CD4-positive, alpha-beta memory T cell (primary cell): ENCODE results near the gene ANKRD33B. TPM values are rescaled to one million over a fixed set of nuclear protein-coding genes. Genes with fewer than 3 reads are reported as not detected.

Source experiments
- CTCF ChIA-PET: fragments of 350-600 bp; sonication (Branson Sonifier 250); formaldehyde crosslinking; loops from one replicate; lab custom pipeline; 2021; ENCODE audit warnings: inconsistent platforms; ENCODE audit not compliant: partially characterized antibody; lab: Charles Lee
- POLR2A ChIA-PET: fragments of 350-600 bp; sonication (Branson Sonifier 250); formaldehyde crosslinking; loops from one replicate; lab custom pipeline; 2021; ENCODE audit not compliant: partially characterized antibody; lab: Charles Lee
- DNase-seq, 5 donors: peaks; one replicate each; pipeline versions ENCODE4 v3.0.0 to v3.0.0-alpha.2; 2020 to 2022; ENCODE audit warnings: mixed read lengths in 1 of 5
- H3K27ac ChIP-seq: one replicate; pipeline ENCODE4 v1.7.0; 2013; ENCODE audit warnings: low read depth, low read length
- H3K27me3 ChIP-seq: 2 replicates; pipeline ENCODE4 v1.7.0; 2013; ENCODE audit warnings: mild to moderate bottlenecking, low read length, moderate library complexity; ENCODE audit not compliant: insufficient read depth
- H3K36me3 ChIP-seq: 2 replicates; pipeline ENCODE4 v1.7.0; 2013; ENCODE audit warnings: mild to moderate bottlenecking, low read length, moderate library complexity; ENCODE audit not compliant: insufficient read depth
- H3K4me1 ChIP-seq: 2 replicates; pipeline ENCODE4 v1.7.0; 2013; ENCODE audit warnings: mild to moderate bottlenecking, low read length, moderate library complexity; ENCODE audit not compliant: insufficient read depth
- H3K4me3 ChIP-seq, 2 donors: one replicate each; pipeline ENCODE4 v1.7.0; 2013; ENCODE audit warnings: low read length in 2 of 2, mild to moderate bottlenecking in 1 of 2
- H3K9me3 ChIP-seq, 2 donors: one replicate each; pipeline ENCODE4 v1.7.0; 2013; ENCODE audit warnings: low read length in 2 of 2, control low read depth in 1 of 2; ENCODE audit not compliant: control insufficient read depth in 1 of 2
- H3K27ac Mint-ChIP-seq, 7 donors: one replicate each; pipeline ENCODE4 v1.8.0; 2020 to 2021; ENCODE audit warnings: mixed read lengths in 7 of 7, mild to moderate bottlenecking in 6 of 7, inconsistent platforms in 3 of 7, moderate library complexity in 3 of 7
- H3K27me3 Mint-ChIP-seq, 2 donors: one replicate each; pipeline ENCODE4 v1.8.0; 2020 to 2021; ENCODE audit warnings: mixed read lengths in 2 of 2
- H3K36me3 Mint-ChIP-seq, 2 donors: one replicate each; pipeline ENCODE4 v1.8.0; 2020 to 2021; ENCODE audit warnings: mixed read lengths in 2 of 2, inconsistent platforms in 1 of 2, mild to moderate bottlenecking in 1 of 2
- H3K4me1 Mint-ChIP-seq, 4 donors: one replicate each; pipeline ENCODE4 v1.8.0; 2020 to 2021; ENCODE audit warnings: mixed read lengths in 4 of 4, mild to moderate bottlenecking in 1 of 4
- H3K4me3 Mint-ChIP-seq, 8 donors: one replicate each; pipeline ENCODE4 v1.8.0; 2020 to 2021; ENCODE audit warnings: mixed read lengths in 8 of 8, mild to moderate bottlenecking in 7 of 8, moderate library complexity in 6 of 8, inconsistent platforms in 3 of 8
- H3K9me3 Mint-ChIP-seq, 8 donors: one replicate each; pipeline ENCODE4 v1.8.0; 2020 to 2021; ENCODE audit warnings: mixed read lengths in 8 of 8, mild to moderate bottlenecking in 5 of 8, inconsistent platforms in 3 of 8, moderate library complexity in 1 of 8
- intact Hi-C: fragments of 100-400 bp; cut with micrococcal nuclease; formaldehyde crosslinking; loops from one replicate; pipeline ENCODE4 v1.15.1; 2023
- polyA plus RNA-seq, 2 donors: library from polyadenylated mRNA; unstranded; fragments of 300-500 nt; fragmentation: Illumina TruSeq; gene quantifications; one replicate each; pipeline ENCODE4 v1.2.3, GENCODE V29; 2021
- total RNA-seq, 2 experiments: library from RNA; stranded (reverse); gene quantifications; one replicate each; pipeline ENCODE4 v1.2.3, GENCODE V29; 2021

Gene ANKRD33B
- total and polyA plus RNA-seq, 4 experiments from 2014 or later = 0.05 to 2.3 (median 1.2) TPM

GRCh38 chr5:10579536-10580521 lies 16.0 kb downstream of the ANKRD33B start:
- ChIA-PET CTCF (interaction anchor here (0.9 kb wide), 1 partner anchor 27 kb away, joined by 3 read pairs; no protein-coding TSS in a partner anchor), POLR2A (no interaction called here)
- Histone ChIP-seq H3K4me3 (no peak overlapping the region), H3K27me3 (no peaks in the 10 kb centered on the region), H3K9me3 (no peaks in the 10 kb centered on the region), H3K4me1 (peaks cover 30% of the 10 kb centered on the region), H3K27ac (no peak overlapping the region), H3K36me3 (no peaks in the 10 kb centered on the region)
- intact Hi-C loops = no loop called here
- Mint-ChIP-seq H3K9me3 (peaks cover 0 to 2% (median 0%) of the 10 kb centered on the region in 8 donors), H3K4me3 (peak overlapping the region in 1 of 8 donors; percentile 5), H3K4me1 (peaks cover 13 to 55% (median 30%) of the 10 kb centered on the region in 4 donors), H3K36me3 (peaks cover 0 to 1% of the 10 kb centered on the region in 2 donors), H3K27ac (peak overlapping the region in 2 of 7 donors; percentile 16 to 66), H3K27me3 (no peaks in the 10 kb centered on the region)
- DNase-seq = no peak

DNA sequence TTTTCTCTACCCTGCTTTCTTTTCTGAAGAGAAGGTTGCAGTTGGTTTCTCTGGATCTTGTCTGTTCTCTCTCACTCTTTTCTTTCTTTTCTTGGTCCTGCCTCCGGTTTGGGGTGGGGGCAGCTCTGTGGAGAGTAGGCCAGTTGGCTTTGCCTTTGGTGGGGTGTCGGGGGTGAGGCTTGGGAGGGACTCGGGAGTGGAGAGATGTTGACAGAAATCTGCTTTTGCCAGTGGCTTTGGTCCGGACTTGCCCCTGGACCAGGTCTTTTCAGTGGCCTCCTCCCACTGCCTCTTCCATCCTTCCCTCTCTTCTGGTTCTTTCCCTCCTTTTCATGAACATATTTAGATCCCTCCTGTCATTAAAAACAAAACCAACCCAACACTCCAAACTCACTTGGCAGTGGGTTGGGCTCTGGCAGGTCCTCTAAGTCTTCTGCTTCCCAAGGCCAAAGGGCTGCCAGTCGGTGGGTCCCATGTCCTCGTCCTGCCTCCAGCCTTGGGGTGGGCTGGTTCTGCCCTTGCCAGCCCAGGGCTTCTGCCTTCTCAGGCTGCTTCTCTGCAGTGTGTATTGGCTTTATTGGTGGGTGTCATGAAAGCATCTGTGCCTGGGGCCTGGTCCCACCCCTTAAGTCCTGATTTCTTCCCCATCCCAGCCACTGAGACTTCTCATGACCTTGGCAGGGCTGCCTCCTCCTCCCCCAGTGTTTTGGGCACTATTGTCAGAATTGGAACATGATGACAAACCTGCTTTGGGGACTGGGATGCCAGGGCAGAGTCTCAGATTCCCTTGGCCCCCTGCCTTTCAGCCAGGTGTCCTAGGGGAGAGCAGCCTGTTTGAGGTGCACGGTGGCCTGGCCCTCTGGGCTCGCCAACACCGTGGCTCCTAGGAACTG lies 16.9 kb downstream of the ANKRD33B start:
- no peaks in the 10 kb centered on the region for H3K27me3 ChIP-seq
- no peaks in the 10 kb centered on the region for H3K36me3 ChIP-seq
- H3K9me3 Mint-ChIP-seq = peaks cover 0 to 2% (median 0%) of the 10 kb centered on the region in 8 donors
- intact Hi-C loops = no loop called here
- ChIA-PET CTCF (no interaction called here), POLR2A (no interaction called here)
- peaks cover 15 to 59% (median 31%) of the 10 kb centered on the region in 4 donors for H3K4me1 Mint-ChIP-seq
- H3K9me3 ChIP-seq = no peaks in the 10 kb centered on the region
- no peak overlapping the region for H3K4me3 ChIP-seq
- H3K36me3 Mint-ChIP-seq = peaks cover 0 to 3% of the 10 kb centered on the region in 2 donors
- peak overlapping the region in 1 of 7 donors; percentile 66 for H3K27ac Mint-ChIP-seq
- no peaks in the 10 kb centered on the region for H3K27me3 Mint-ChIP-seq
- peaks cover 30% of the 10 kb centered on the region for H3K4me1 ChIP-seq
- H3K4me3 Mint-ChIP-seq = no peak overlapping the region
- DNase-seq = no peak
- H3K27ac ChIP-seq = no peak overlapping the region

GRCh38 chr5:10581424-10581748 lies 17.5 kb downstream of the ANKRD33B start:
- Histone ChIP-seq H3K4me3 (no peak overlapping the region), H3K36me3 (no peaks in the 10 kb centered on the region), H3K4me1 (peaks cover 27% of the 10 kb centered on the region), H3K9me3 (no peaks in the 10 kb centered on the region), H3K27ac (no peak overlapping the region), H3K27me3 (no peaks in the 10 kb centered on the region)
- DNase-seq = no peak
- POLR2A ChIA-PET = no interaction called here
- Mint-ChIP-seq H3K27me3 (no peaks in the 10 kb centered on the region), H3K4me1 (peaks cover 15 to 58% (median 30%) of the 10 kb centered on the region in 4 donors), H3K9me3 (peaks cover 0 to 2% (median 0%) of the 10 kb centered on the region in 8 donors), H3K36me3 (peaks cover 0 to 3% of the 10 kb centered on the region in 2 donors), H3K4me3 (no peak overlapping the region), H3K27ac (no peak overlapping the region)
- CTCF ChIA-PET = no interaction called here
- intact Hi-C loops = no loop called here

- Mint-ChIP-seq H3K27ac (peak overlapping the region in 1 of 7 donors; percentile 49), H3K4me3 (no peak overlapping the region), H3K36me3 (peaks cover 0 to 3% of the 10 kb centered on the region in 2 donors), H3K4me1 (peaks cover 13 to 54% (median 27%) of the 10 kb centered on the region in 4 donors), H3K27me3 (no peaks in the 10 kb centered on the region), H3K9me3 (no peaks in the 10 kb centered on the region)
- Histone ChIP-seq H3K27ac (no peak overlapping the region), H3K36me3 (no peaks in the 10 kb centered on the region), H3K27me3 (no peaks in the 10 kb centered on the region), H3K9me3 (no peaks in the 10 kb centered on the region), H3K4me3 (no peak overlapping the region), H3K4me1 (peaks cover 22% of the 10 kb centered on the region)
- ChIA-PET POLR2A (no interaction called here), CTCF (no interaction called here)
- intact Hi-C loops = no loop called here
- DNase-seq = no peak
Observed at GRCh38 chr5:10581867-10582511, 18.1 kb downstream of the ANKRD33B start.

DNA sequence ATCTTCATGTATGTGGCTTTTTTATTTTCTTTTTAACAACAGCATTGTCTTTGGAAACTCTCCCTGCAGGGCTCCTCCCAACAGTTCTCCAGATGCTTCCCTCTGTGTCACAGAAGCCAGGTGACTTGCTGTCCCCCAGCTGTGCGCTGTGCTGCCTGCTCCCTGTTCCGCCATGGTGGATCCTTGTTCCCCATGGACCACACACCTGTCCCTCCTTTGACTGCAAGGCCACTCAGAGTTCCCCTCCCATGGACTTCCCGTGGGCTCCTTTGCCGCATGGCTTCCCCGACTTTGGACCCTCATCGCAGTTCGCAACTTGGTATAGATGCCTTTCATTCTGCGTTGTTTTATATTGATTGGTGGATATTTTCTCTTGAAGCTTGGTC lies 18.6 kb downstream of the ANKRD33B start:
- no peak overlapping the region for H3K4me3 Mint-ChIP-seq
- H3K27ac ChIP-seq = no peak overlapping the region
- no peaks in the 10 kb centered on the region for H3K9me3 Mint-ChIP-seq
- no peaks in the 10 kb centered on the region for H3K9me3 ChIP-seq
- H3K27ac Mint-ChIP-seq = peak overlapping the region in 1 of 7 donors; percentile 79
- H3K4me3 ChIP-seq = no peak overlapping the region
- H3K4me1 Mint-ChIP-seq = peaks cover 13 to 54% (median 27%) of the 10 kb centered on the region in 4 donors
- intact Hi-C loops = no loop called here
- peaks cover 22% of the 10 kb centered on the region for H3K4me1 ChIP-seq
- no peaks in the 10 kb centered on the region for H3K36me3 ChIP-seq
- H3K36me3 Mint-ChIP-seq = peaks cover 0 to 3% of the 10 kb centered on the region in 2 donors
- DNase-seq = no peak
- no peaks in the 10 kb centered on the region for H3K27me3 Mint-ChIP-seq
- ChIA-PET POLR2A (no interaction called here), CTCF (no interaction called here)
- H3K27me3 ChIP-seq = no peaks in the 10 kb centered on the region

DNA sequence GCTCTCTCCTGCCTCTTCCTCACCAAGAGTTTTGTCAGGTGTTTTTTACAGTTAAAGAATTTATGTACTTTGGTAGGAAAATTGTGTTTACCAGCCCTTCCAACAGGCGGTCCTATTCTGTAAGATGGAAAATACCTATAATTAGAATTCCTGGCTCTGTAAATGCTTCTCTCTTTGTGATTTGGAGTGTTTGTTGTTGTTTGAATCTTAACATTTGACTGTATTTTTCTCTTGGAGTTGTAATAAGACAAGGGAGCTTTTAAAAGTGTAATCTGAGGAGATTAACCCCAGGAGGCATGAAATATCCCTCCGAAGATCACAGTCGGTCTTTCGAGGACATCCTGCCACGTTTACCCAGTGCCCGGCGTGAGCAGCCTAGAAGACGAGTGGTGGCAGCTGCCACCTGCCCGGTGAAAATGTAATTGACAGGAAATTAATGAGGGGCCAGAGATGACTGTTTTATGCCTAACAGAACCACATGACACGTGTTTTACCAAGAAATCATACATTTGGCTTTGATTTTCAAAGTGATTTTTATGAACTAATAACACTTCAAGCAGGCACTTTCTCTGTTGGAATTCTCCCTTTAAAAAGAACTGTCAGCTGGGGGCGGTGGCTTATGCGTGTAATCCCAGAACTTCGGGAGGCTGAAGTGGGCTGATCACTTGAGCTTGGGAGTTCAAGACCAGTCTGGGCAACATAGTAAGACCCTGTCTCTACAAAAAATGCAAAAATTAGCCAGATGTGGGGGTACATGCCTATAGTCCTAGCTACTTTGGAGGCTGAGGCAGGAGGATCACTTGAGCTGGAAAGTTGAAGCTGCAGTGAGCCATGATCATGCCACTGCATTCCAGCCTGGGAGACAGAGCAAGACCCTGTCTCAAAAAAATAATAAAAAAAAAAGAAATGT lies 20.0 kb downstream of the ANKRD33B start:
- H3K36me3 Mint-ChIP-seq = peaks cover 0 to 3% of the 10 kb centered on the region in 2 donors
- peak overlapping the region in 3 of 8 donors; percentile 1 to 47 (median 39) for H3K4me3 Mint-ChIP-seq
- H3K4me1 ChIP-seq = peaks cover 18% of the 10 kb centered on the region
- POLR2A ChIA-PET = no interaction called here
- no peaks in the 10 kb centered on the region for H3K27me3 Mint-ChIP-seq
- intact Hi-C loops = no loop called here
- H3K4me1 Mint-ChIP-seq = peaks cover 13 to 46% (median 23%) of the 10 kb centered on the region in 4 donors
- peaks cover 0 to 2% (median 0%) of the 10 kb centered on the region in 8 donors for H3K9me3 Mint-ChIP-seq
- H3K27ac Mint-ChIP-seq = peak overlapping the region in 1 of 7 donors; percentile 33
- no peak overlapping the region for H3K27ac ChIP-seq
- H3K36me3 ChIP-seq = no peaks in the 10 kb centered on the region
- no peak overlapping the region for H3K4me3 ChIP-seq
- H3K27me3 ChIP-seq = no peaks in the 10 kb centered on the region
- no peak for DNase-seq
- CTCF ChIA-PET = interaction anchor here (0.9 to 2.3 kb wide), 3 partner anchors 12 to 44 kb away, joined by 3 to 8 read pairs (median 3); no protein-coding TSS in a partner anchor
- H3K9me3 ChIP-seq = no peaks in the 10 kb centered on the region
